ENCODE results near the gene DERL2. TPM values are rescaled to one million over a fixed set of nuclear protein-coding genes. Genes with fewer than 3 reads are reported as not detected.

The DERL2 gene
- total RNA-seq, 2 experiments from 2014 or later: 25.8 to 56.3 TPM

DNA sequence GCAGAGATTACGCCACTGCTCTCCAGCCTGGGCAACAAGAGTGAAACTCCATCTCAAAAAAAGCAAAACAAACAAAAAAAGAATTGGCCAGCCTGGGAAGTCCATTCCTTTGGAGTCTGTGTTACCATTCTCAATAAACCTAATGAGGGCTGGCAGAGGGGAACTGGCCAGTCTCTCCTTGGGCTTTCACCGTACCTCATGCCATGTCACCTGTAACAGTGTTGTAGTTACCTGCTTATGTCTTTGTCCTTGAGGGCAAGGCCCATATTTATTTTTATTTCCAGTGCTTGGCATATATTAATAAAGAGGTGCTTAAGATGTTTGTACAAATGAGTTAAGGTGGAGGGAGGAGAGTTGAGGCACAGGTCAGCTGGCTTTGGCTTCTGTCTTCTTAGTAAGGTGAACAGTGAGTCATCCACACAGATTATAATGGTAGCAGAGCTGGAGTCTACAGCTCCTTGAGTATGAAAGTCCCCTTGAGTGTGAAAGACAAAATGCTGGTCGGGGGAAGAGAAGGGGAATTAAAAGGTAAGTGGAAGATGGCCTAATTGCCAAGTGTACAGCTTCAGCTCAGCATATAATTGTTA is 55.5 kb downstream of the DERL2 start:
- Histone ChIP-seq H3K4me3 (ENCODE audit: low read depth, low read length, poor library complexity, severe bottlenecking) (no peak overlapping the region), H3K4me1 (ENCODE audit: insufficient read depth, low read length, poor library complexity, severe bottlenecking) (no peaks in the 10 kb centered on the region), H2AFZ (ENCODE audit: low read length) (no peak overlapping the region), H3K9me3 (ENCODE audit: low read length) (no peaks in the 10 kb centered on the region), H4K20me1 (ENCODE audit: insufficient read depth, low read length) (peaks cover 7% of the 10 kb centered on the region; the same call in 1 of the 2 replicates), H3K9me2 (ENCODE audit: insufficient read depth, low read length) (no peaks in the 10 kb centered on the region), H3K36me3 (ENCODE audit: insufficient read depth, low read length) (peaks cover 99% of the 10 kb centered on the region), H3K79me2 (ENCODE audit: insufficient read depth, low read depth, low read length) (peaks cover 8% of the 10 kb centered on the region; the same call in 1 of the 2 replicates), H3K27ac (ENCODE audit: low read depth, low read length, poor library complexity, severe bottlenecking) (no peak overlapping the region), H3K4me2 (ENCODE audit: low read length) (no peak overlapping the region)
- ChIA-PET POLR2A (interaction anchor here (1.6 kb wide), 1 partner anchor 11 kb away, joined by 4 read pairs; the partner anchor contains the start of gene NUP88), CTCF (ENCODE audit: unreplicated experiment) (no interaction called here)
- intact Hi-C loops (cut with micrococcal nuclease; ENCODE audit: unreplicated experiment): no loop called here
- TF ChIP-seq, protein P1, sequence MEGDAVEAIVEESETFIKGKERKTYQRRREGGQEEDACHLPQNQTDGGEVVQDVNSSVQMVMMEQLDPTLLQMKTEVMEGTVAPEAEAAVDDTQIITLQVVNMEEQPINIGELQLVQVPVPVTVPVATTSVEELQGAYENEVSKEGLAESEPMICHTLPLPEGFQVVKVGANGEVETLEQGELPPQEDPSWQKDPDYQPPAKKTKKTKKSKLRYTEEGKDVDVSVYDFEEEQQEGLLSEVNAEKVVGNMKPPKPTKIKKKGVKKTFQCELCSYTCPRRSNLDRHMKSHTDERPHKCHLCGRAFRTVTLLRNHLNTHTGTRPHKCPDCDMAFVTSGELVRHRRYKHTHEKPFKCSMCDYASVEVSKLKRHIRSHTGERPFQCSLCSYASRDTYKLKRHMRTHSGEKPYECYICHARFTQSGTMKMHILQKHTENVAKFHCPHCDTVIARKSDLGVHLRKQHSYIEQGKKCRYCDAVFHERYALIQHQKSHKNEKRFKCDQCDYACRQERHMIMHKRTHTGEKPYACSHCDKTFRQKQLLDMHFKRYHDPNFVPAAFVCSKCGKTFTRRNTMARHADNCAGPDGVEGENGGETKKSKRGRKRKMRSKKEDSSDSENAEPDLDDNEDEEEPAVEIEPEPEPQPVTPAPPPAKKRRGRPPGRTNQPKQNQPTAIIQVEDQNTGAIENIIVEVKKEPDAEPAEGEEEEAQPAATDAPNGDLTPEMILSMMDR (conservative IDR thresholded peaks at IDR 0.05; ENCODE audit: low read length): no peak
- no peak for TF ChIP-seq EZH2phosphoT487 (IDR thresholded peaks at IDR 0.05; ENCODE audit: borderline replicate concordance, low read depth, low read length)
- no peak for DNase-seq (ENCODE audit: low spot score)
- BruUV-seq (replicated peaks): no TSS peak

DNA sequence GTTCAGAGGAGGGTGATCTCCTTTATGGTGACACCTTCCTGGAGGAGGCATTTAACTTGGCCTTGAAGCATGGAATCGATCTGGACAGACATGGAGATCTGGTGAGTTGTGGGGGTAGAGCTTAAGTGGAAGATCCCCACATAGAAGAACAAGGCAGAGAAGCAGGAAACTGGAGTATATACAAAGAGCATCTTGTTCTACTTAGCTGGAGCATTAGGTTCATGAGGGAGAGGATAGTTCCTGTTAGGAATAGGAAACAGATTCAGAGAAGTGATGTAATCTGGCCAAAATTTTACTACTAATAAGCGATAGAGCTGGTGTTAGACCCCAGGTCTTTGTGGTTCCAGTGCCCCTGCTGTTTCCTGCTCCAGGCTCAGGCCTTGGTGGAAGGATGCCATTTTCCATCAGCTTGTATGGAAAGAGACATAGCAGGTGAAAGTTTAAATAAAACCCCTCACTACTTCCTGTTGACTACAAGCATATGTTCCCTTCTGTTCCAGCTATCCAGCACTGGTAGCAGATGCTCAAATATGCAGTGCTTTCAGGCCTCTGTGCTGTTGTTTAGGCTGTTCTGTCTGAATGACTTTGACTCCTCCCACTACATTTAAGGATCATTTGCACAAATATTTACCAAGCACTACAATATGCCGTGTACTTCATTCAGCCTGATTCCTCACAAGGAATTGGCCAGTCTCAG is 56.6 kb downstream of the DERL2 start:
- Histone ChIP-seq H3K4me2 (ENCODE audit: low read length) (no peak overlapping the region), H4K20me1 (ENCODE audit: insufficient read depth, low read length) (no peaks in the 10 kb centered on the region), H3K79me2 (ENCODE audit: insufficient read depth, low read depth, low read length) (no peaks in the 10 kb centered on the region), H3K4me3 (ENCODE audit: low read depth, low read length, poor library complexity, severe bottlenecking) (no peak overlapping the region), H2AFZ (ENCODE audit: low read length) (no peak overlapping the region), H3K4me1 (ENCODE audit: insufficient read depth, low read length, poor library complexity, severe bottlenecking) (no peaks in the 10 kb centered on the region), H3K36me3 (ENCODE audit: insufficient read depth, low read length) (peaks cover 99% of the 10 kb centered on the region), H3K27ac (ENCODE audit: low read depth, low read length, poor library complexity, severe bottlenecking) (no peak overlapping the region), H3K9me2 (ENCODE audit: insufficient read depth, low read length) (no peaks in the 10 kb centered on the region), H3K9me3 (ENCODE audit: low read length) (no peaks in the 10 kb centered on the region)
- DNase-seq (ENCODE audit: low spot score): no peak
- TF ChIP-seq EZH2phosphoT487 (IDR thresholded peaks at IDR 0.05; ENCODE audit: borderline replicate concordance, low read depth, low read length): no peak
- TF ChIP-seq, protein P1 (conservative IDR thresholded peaks at IDR 0.05; ENCODE audit: low read length): no peak
- BruUV-seq (replicated peaks): no TSS peak
- intact Hi-C loops (cut with micrococcal nuclease; ENCODE audit: unreplicated experiment): no loop called here
- ChIA-PET CTCF (ENCODE audit: unreplicated experiment) (interaction anchor here (1.3 kb wide), 1 partner anchor 10 kb away, joined by 4 read pairs; the partner anchor contains the start of gene C1QBP), POLR2A (interaction anchor here (1.5 kb wide), 1 partner anchor 10 kb away, joined by 3 read pairs; the partner anchor contains the start of gene NUP88)

DNA sequence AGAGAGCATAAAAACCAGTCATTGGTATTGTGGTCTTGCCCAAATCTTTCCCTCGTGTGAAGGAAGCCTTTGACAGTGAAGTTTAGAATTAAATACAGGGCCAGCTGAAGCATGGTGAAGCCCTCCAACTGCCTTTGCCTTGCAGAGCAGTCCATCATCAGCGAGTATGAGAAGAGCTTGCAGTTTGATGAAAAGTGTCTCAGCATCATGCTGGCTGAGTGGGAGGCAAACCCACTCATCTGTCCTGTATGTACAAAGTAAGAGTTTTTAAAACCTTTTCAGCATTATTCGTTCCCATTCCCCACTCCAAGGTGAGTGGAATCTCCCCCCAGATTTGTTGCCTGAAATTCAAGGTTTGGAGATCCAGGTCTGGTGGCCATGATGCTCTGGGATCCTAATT is 60.2 kb downstream of the DERL2 start:
- H4K20me1 ChIP-seq (ENCODE audit: insufficient read depth, low read length): no peaks in the 10 kb centered on the region
- CTCF ChIA-PET (ENCODE audit: unreplicated experiment): no interaction called here

More for the DNA sequence above, 60.2 kb downstream of the DERL2 start:
- Histone ChIP-seq H3K4me1 (ENCODE audit: insufficient read depth, low read length, poor library complexity, severe bottlenecking) (peaks cover 14% of the 10 kb centered on the region), H3K9me3 (ENCODE audit: low read length) (no peaks in the 10 kb centered on the region), H3K79me2 (ENCODE audit: insufficient read depth, low read depth, low read length) (peaks cover 21% of the 10 kb centered on the region), H3K4me3 (ENCODE audit: low read depth, low read length, poor library complexity, severe bottlenecking) (no peak overlapping the region), H3K27ac (ENCODE audit: low read depth, low read length, poor library complexity, severe bottlenecking) (no peak overlapping the region), H2AFZ (ENCODE audit: low read length) (no peak overlapping the region), H3K4me2 (ENCODE audit: low read length) (no peak overlapping the region), H3K9me2 (ENCODE audit: insufficient read depth, low read length) (no peaks in the 10 kb centered on the region), H3K36me3 (ENCODE audit: insufficient read depth, low read length) (peaks cover 95% of the 10 kb centered on the region)
- intact Hi-C loops (cut with micrococcal nuclease; ENCODE audit: unreplicated experiment): no loop called here
- no peak for DNase-seq (ENCODE audit: low spot score)
- POLR2A ChIA-PET: no interaction called here
- no peak for TF ChIP-seq EZH2phosphoT487 (IDR thresholded peaks at IDR 0.05; ENCODE audit: borderline replicate concordance, low read depth, low read length)
- TF ChIP-seq, protein P1 (conservative IDR thresholded peaks at IDR 0.05; ENCODE audit: low read length): no peak
- BruUV-seq (replicated peaks): no TSS peak

Measured in OCI-LY7 (cell line).